A549 (cell line): ENCODE measurements around the gene CLDN7.

ENCODE experiments used
- KDM5A ChIP-seq: fragments of 200-600 bp; sonication (generic); IDR thresholded peaks from 2 replicates; pipeline ENCODE4 v1.6.1; 2016; ENCODE audit warnings: antibody characterized with exemption, mild to moderate bottlenecking
- MAZ ChIP-seq: fragments of 150-350 bp; IDR thresholded peaks from 2 replicates; pipeline ENCODE4 v1.6.1; 2014; ENCODE audit warnings: antibody characterized with exemption, low read depth, low read length, borderline replicate concordance
- RFX5 ChIP-seq: fragments of 450-650 bp; IDR thresholded peaks from 2 replicates; pipeline ENCODE4 v1.7.1; 2014; ENCODE audit warnings: antibody characterized with exemption, mild to moderate bottlenecking, moderate library complexity

- TF ChIP-seq RFX5 (0 out of 2 replicates have a peak, but pooled peaks have one; percentile 18), MAZ (no peak), KDM5A (no peak)
These were observed 42.3 kb downstream of the CLDN7 start, which contains the start of the genes ACADVL and DLG4 for GRCh38 chr17:7219812-7220592.
